Body of pancreas (tissue), 4 donors: ENCODE measurements around the gene GALNT7.

Experiments
- CTCF ChIP-seq, 7 experiments: fragments of 450-650 bp in 4 of 7; fragments of 200-600 bp in 3 of 7; sonication (generic) in 3 of 7; IDR thresholded peaks; one replicate each; pipeline ENCODE4 v1.5.1; 2016 to 2019; ENCODE audit warnings: antibody characterized with exemption in 7 of 7
- POLR2A ChIP-seq, 3 donors: fragments of 450-650 bp; IDR thresholded peaks; one replicate each; pipeline ENCODE4 v1.6.1; 2016; ENCODE audit warnings: antibody characterized with exemption in 3 of 3, mild to moderate bottlenecking in 2 of 3

GRCh38 chr4:173134426-173134825, 34.2 kb upstream of the GALNT7 start:
- TF ChIP-seq CTCF (IDR thresholded peaks at IDR 0.05) (no peak), POLR2A (IDR thresholded peaks at IDR 0.05) (no peak)
